GM12872 (cell line): ENCODE data around the gene ATG14.

Experiments used
- CTCF ChIP-seq: IDR thresholded peaks from 3 replicates; pipeline ENCODE4 v1.5.1; 2011; ENCODE audit warnings: low read depth, mild to moderate bottlenecking, low read length, moderate library complexity; ENCODE audit not compliant: insufficient read depth

ATG14 gene

GRCh38 chr14:55401751-55402150 lies 9.9 kb downstream of the ATG14 start:
- TF ChIP-seq CTCF, result no peak

GRCh38 chr14:55399852-55400251 lies 11.8 kb downstream of the ATG14 start:
- TF ChIP-seq CTCF, result no peak

GRCh38 chr14:55399183-55399582 lies 12.4 kb downstream of the ATG14 start:
- no peak for TF ChIP-seq CTCF

GRCh38 chr14:55398679-55399078 lies 13.0 kb downstream of the ATG14 start:
- TF ChIP-seq CTCF, result no peak

GRCh38 chr14:55389330-55389729 lies 22.3 kb downstream of the ATG14 start:
- no peak for TF ChIP-seq CTCF

- TF ChIP-seq CTCF, result no peak
Observed at GRCh38 chr14:55388160-55388559, 23.5 kb downstream of the ATG14 start.

GRCh38 chr14:55387121-55387520 lies 24.5 kb downstream of the ATG14 start:
- no peak for TF ChIP-seq CTCF

- TF ChIP-seq CTCF, result no peak
Observed at GRCh38 chr14:55386037-55386808, 25.4 kb downstream of the ATG14 start.
